ENCODE measurements around the gene P2RY12.

- no peak for TF ChIP-seq POLR2A (IDR thresholded peaks at IDR 0.05; ENCODE audit: low read depth, low read length)
- no peak for TF ChIP-seq POLR2AphosphoS5 (IDR thresholded peaks at IDR 0.05; ENCODE audit: low read depth, low read length)
- no peak for TF ChIP-seq SPI1 (IDR thresholded peaks at IDR 0.05; ENCODE audit: low read depth, low read length)
Observed at GRCh38 chr3:151387432-151387831, 2.9 kb upstream of the P2RY12 start.
